Measurements from ENCODE around the gene PRELID3B.

DNA sequence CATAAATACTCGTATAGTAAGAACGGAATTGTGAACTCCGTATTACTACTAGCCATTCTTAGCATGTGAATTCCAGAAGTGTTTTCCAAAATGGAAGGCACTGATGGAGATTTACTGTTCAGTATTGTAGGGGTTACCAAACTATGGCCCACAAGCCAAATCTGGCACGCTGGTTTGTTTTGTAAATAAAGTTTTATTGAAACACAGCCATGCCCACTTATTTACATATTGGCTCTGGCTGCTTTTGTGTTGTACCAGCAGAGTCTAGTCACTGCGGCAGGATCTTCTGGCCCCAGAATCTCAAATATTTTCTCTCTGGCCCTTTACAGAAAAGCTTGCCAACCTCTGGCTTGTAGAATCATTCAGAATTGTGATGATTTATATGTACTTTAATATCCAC lies 44.3 kb upstream of the PRELID3B start:
- TF ChIP-seq, protein P1, sequence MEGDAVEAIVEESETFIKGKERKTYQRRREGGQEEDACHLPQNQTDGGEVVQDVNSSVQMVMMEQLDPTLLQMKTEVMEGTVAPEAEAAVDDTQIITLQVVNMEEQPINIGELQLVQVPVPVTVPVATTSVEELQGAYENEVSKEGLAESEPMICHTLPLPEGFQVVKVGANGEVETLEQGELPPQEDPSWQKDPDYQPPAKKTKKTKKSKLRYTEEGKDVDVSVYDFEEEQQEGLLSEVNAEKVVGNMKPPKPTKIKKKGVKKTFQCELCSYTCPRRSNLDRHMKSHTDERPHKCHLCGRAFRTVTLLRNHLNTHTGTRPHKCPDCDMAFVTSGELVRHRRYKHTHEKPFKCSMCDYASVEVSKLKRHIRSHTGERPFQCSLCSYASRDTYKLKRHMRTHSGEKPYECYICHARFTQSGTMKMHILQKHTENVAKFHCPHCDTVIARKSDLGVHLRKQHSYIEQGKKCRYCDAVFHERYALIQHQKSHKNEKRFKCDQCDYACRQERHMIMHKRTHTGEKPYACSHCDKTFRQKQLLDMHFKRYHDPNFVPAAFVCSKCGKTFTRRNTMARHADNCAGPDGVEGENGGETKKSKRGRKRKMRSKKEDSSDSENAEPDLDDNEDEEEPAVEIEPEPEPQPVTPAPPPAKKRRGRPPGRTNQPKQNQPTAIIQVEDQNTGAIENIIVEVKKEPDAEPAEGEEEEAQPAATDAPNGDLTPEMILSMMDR (IDR thresholded peaks at IDR 0.05; ENCODE audit: low read depth, low read length), result no peak
- no peak for TF ChIP-seq EZH2phosphoT487 (IDR thresholded peaks at IDR 0.05; ENCODE audit: low read depth)

All from OCI-LY3 (cell line).